GM19397 (cell line): ENCODE measurements around the gene THEM5.

ENCODE experiments used
- ATAC-seq: cut with Tn5 transposase; IDR thresholded peaks from one replicate; pipeline ENCODE4 v1.9.1; 2021; ENCODE audit warnings: mild to moderate bottlenecking, moderate library complexity; ENCODE audit not compliant: unreplicated experiment

The THEM5 gene

DNA sequence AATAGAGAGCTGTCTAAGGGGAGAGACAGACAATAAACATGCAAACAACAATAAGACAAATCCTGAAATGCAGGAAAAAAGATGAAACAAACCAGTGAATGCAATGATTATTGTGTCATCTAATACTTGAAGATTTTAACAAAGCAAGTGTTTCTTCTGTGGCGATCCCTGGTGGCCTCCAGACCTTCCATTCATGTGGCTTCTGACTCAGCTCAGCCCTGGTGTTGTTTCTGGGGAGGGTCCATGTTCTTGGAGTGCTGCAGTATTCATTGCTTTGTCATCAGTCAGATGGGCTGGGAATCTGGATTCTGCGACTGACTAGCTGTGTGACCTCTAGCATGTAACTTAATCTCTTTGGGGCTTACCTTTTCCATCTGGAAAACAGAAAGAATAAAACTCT is 12.4 kb downstream of the THEM5 start:
- ATAC-seq, result no peak

DNA sequence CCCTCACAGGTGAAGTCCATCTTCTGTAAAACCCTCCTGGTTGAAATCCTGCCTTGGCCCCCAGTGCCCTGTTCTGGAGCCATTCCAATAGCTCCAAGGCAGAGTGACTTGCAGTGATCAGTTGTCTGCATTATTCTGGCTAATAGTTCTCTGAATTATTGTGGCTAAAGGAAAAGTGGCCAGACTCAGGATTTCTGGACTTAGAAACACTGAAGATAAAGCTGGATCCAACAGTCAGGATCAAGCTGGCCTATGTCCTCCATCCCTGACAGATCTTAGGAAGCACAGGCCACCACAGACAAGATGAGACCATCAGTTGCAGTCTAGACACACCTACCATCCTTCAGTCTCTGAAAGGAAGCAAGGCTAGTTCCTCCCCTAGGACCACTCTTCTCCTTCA is 13.1 kb downstream of the THEM5 start:
- ATAC-seq, result no peak

DNA sequence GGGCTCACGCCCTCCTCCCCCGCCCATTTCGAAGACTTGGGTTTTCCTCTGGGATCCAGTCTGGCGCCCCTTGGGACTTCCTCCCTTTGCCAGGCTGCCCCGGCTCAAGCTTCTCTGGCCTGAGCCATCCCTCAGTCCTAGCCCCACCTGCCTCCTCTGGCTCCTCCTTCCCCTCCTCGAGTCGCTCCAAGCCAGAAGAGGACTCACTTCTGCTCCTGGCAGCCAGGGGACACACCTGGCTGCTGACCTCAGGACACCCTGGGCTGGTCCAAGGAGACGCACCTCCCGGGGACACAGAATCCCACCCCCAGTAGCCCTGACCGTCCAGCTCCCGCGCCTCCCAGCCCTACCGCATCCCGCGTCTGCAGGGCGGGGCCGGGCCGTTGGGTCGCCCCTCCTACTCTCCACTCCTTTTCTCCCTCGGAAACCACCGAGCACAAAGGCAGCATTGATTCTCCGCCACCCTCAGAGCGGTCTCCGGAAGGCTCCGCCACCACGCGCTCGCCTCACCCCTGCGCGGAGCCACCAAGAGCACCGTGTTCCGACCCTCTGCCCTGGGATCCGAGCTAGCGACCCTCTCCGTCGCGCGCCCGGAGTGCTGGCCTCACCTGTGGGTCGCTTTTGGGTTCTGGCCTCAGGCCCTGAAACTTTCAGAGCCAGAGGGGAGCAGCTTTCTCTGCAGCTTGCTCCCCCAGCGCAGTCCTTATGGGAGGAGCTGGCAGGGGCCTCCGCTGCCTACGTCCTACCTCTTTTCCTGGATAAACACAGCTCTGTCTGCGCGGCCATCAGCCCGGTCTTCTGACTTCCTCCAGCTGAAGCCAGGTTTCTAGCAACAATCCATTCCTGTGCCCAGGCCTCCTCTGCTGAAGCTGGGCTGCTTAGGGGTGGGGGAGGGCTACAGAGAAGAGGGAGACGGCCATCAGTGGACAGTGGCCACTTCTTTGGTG is 13.8 kb downstream of the THEM5 start, which contains the start of gene C2CD4D:
C2CD4D (minus strand) TSS at position 364 of the 947 bp plus-strand sequence. CDS start 831 bp downstream, outside the sequence.
- ATAC-seq, result no peak

- ATAC-seq, result no peak
Measured at GRCh38 chr1:151839082-151839412, 14.5 kb downstream of the THEM5 start.

- no peak for ATAC-seq
Measured at GRCh38 chr1:151838222-151839081, 15.1 kb downstream of the THEM5 start.

GRCh38 chr1:151837884-151838221 is 15.7 kb downstream of the THEM5 start:
- no peak for ATAC-seq

DNA sequence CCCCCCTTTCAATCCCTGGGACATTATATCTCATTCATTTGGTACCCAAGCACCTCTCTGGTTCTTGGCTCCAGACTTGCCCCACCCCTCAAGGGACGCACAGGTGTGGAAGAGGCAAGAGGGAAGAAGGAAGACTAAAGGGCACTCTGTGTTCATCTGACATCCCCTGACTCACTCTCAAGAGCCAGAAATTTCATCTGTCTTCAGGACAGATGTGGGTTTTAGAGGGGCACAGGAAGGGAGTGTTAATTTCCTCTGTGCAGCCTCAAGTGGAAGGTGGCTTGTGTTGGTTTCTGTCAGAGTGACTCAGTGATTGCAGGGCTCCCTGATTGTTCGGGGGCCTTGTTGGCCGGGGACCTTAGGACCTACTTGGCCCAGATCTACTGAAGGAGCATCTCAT is 16.3 kb downstream of the THEM5 start:
- no peak for ATAC-seq

DNA sequence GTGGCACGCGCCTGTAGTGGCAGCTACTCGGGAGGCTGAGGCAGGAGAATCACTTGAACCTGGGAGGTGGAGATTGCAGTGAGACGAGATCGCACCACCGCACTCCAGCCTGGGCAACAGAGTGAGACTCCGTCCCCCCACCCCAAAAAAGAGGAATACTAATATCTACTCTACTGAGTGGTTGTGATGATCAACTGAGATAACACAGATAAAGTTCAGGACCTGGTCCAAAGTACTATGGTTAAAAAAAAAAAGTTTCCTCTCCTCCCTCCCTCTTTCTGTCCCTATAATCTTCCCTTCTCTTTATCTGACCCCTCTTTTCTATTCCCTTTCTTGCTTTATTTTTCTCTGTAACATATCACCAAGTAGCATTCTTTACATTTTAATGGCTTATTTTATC is 17.9 kb downstream of the THEM5 start:
- ATAC-seq, result no peak

GRCh38 chr1:151834239-151834638 is 19.3 kb downstream of the THEM5 start:
- ATAC-seq, result no peak

GRCh38 chr1:151833172-151833900 is 20.2 kb downstream of the THEM5 start:
- no peak for ATAC-seq

DNA sequence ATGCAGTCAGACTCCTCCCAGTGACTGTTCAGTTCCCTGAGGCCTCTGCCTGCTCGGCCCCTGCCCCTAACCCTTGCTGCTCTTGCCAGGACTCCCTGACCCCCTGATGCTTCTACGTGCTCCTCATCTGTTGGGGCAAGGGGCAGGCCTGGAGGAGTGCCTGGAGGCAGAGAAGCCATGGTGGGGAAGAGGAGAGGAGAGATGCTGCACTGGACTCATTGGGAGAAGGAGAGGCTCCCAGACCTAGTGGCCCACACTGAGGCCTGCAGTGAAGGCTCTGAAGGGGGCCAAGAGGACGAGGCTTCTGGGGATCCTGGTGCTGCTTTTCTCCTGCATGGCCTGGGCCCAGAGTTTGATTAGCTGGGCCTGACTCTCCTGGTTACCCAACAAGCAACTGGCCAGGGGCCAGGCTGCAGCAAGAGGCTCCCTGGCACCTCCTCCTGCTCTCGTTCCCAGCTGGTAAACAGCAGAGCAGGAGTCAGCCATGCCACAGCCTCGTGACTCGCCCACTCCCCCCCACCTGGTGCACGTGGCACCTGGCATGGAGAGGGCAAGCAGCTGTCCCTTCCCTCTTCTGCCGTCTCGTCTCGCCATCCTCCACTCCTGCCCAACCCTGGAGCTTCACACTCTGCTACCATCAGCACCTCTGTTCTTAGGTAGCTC is 21.1 kb downstream of the THEM5 start:
- ATAC-seq, result no peak

- no peak for ATAC-seq
Measured at GRCh38 chr1:151831605-151832004, 21.9 kb downstream of the THEM5 start, which contains the start of gene RORC. Gene RORC, minus strand, starts transcription at chr1:151831802. Its CDS starts 38 bp downstream, at chr1:151831764.

GRCh38 chr1:151831256-151831591 is 22.3 kb downstream of the THEM5 start:
- no peak for ATAC-seq

GRCh38 chr1:151830055-151830454 is 23.5 kb downstream of the THEM5 start:
- no peak for ATAC-seq

DNA sequence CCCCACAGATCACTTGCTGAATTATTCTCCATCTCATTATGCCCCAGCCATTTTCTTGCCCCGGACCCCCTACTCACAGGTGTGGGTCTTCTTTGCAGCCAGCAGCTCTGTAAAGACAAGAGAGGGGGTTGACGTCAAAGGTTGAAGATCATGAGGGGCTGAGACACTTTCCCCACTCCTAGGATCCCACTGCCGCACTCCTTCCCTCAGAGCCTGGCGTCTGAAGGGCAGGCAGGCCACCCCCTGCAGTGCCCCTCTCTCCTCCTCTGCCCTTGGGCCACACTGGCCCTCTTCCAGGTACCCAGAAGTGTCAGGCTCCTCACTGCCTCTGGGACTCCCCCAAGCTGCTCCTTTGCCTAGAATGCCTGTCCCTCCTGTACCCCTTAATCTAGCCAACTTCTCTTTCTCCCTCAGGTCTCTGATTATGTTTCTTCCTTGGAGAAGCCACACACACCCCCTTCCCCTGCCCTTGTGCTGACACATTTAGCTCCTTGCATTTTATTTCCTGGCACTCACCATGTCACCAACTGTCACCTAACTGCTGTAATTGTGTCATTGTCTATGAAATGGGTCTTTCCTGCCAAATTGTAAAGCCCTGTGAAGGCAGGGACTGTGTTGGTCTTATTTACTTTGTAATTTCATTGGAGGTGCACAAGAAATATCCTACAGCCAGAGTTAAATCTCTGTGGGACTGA is 24.0 kb downstream of the THEM5 start:
- no peak for ATAC-seq

DNA sequence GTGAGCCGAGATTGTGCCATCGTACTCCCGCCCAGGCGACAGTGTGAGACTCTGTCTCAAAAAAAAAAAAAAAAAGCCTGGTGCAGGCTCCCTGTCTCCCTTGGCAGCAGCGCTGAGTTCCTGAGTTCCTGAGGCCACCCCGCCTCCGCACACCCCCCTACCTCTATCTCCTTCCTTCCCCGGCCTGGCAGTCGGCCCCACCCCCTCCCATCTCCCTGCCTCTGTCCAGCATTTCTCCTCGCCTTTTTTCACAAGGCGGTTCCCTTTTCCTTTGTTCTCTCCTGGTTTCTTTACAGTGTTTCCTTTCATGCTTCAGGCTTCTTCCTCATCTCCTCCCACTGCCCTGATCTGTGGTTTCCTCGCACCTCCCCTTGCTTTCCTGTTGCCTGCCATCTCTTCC is 24.6 kb downstream of the THEM5 start:
- ATAC-seq, result no peak

GRCh38 chr1:151827853-151828252 is 25.7 kb downstream of the THEM5 start:
- no peak for ATAC-seq

- ATAC-seq, result no peak
Measured at GRCh38 chr1:151825751-151826660, 27.5 kb downstream of the THEM5 start.

DNA sequence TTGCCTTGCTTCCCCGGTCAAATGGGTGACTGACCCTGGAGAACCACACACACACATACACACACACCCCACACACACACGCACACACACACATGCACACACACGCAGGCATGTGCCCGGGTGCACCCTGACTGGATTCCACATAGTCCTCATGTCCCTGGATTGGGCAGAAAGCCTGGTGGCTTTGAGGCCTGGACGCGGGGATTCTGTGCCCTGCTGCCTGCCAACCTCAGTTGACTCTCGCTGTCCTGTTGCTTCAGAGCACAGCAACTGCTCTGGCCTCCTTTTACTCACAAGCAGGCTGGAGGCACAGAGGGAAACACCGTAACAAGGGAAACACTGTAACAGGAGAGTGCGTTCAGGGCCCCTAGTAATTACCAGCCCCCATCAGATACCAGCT is 28.3 kb downstream of the THEM5 start:
- no peak for ATAC-seq
